Natural killer cell (primary cell): ENCODE data around the gene PRAME. TPM values are rescaled to one million over a fixed set of nuclear protein-coding genes. Genes with fewer than 3 reads are reported as not detected.

Source experiments
- ATAC-seq, 3 donors: fragments of 150-1000 bp in 2 of 3; fragments of 200-7000 bp in 1 of 3; cut with Tn5 transposase; 1 replicate in 1 of 3; 2 replicates in 2 of 3; pipeline ENCODE4 v1.10.0; 2021; ENCODE audit warnings: mild to moderate bottlenecking in 2 of 3, moderate library complexity in 2 of 3
- DNase-seq, 2 donors: peaks; one replicate each; pipeline versions ENCODE4 v3.0.0 to v3.0.0-alpha.2; 2013 to 2021; ENCODE audit warnings: mixed read lengths in 1 of 2
- H3K27ac ChIP-seq: one replicate; pipeline ENCODE4 v1.5.1; 2013; ENCODE audit warnings: mild to moderate bottlenecking, low read length
- H3K27me3 ChIP-seq: one replicate; pipeline ENCODE4 v1.6.1; 2013; ENCODE audit warnings: low read length; ENCODE audit not compliant: control insufficient read depth, insufficient read depth
- H3K36me3 ChIP-seq: one replicate; pipeline ENCODE4 v1.6.1; 2013; ENCODE audit warnings: low read length; ENCODE audit not compliant: control insufficient read depth, insufficient read depth
- H3K4me1 ChIP-seq: one replicate; pipeline ENCODE4 v1.6.1; 2013; ENCODE audit warnings: low read length; ENCODE audit not compliant: control insufficient read depth, insufficient read depth
- H3K4me3 ChIP-seq: one replicate; pipeline ENCODE4 v1.5.1; 2013; ENCODE audit warnings: low read length
- H3K9me3 ChIP-seq: one replicate; pipeline ENCODE4 v1.6.1; 2013; ENCODE audit warnings: low read length; ENCODE audit not compliant: control insufficient read depth, insufficient read depth
- H3K27ac Mint-ChIP-seq, 2 donors: one replicate each; pipeline ENCODE4 v1.8.0; 2022; ENCODE audit warnings: mild to moderate bottlenecking in 2 of 2, mixed read lengths in 2 of 2, moderate library complexity in 1 of 2
- H3K27me3 Mint-ChIP-seq, 2 donors: one replicate each; pipeline ENCODE4 v1.8.0; 2022; ENCODE audit warnings: low read depth in 2 of 2, mixed read lengths in 2 of 2
- H3K36me3 Mint-ChIP-seq: one replicate; pipeline ENCODE4 v1.8.0; 2022; ENCODE audit warnings: mixed read lengths
- H3K4me1 Mint-ChIP-seq, 2 donors: one replicate each; pipeline ENCODE4 v1.8.0; 2022; ENCODE audit warnings: mixed read lengths in 2 of 2
- H3K4me3 Mint-ChIP-seq: one replicate; pipeline ENCODE4 v1.8.0; 2022; ENCODE audit warnings: mild to moderate bottlenecking, moderate library complexity, mixed read lengths
- H3K9me3 Mint-ChIP-seq, 2 donors: one replicate each; pipeline ENCODE4 v1.8.0; 2022; ENCODE audit warnings: mixed read lengths in 2 of 2
- CTCF ChIP-seq: fragments of 200-600 bp; IDR thresholded peaks from one replicate; pipeline ENCODE4 v1.8.0; 2022; ENCODE audit warnings: antibody characterized with exemption
- WGBS: methylation state at CpG from one replicate; pipeline ENCODE4 v1.1.7; 2013; ENCODE audit warnings: missing lambda C conversion rate; ENCODE audit not compliant: insufficient coverage; 5-methylcytosine and 5-hydroxymethylcytosine counted together
- intact Hi-C: fragments of 100-400 bp; cut with micrococcal nuclease; formaldehyde crosslinking; loops from one replicate; pipeline ENCODE4 v1.14.2; 2022
- total RNA-seq, 4 donors: library from RNA; stranded (reverse); fragments of 120-200 nt in 1 of 4; gene quantifications; one replicate each; pipeline versions ENCODE4 v1.2.3 to v1.2.4, GENCODE V29; 2013 to 2022

The PRAME gene
- total RNA-seq, 3 donors from 2014 or later (not counting 1 experiment from before 2014, with no cell fraction given): not detected

- H3K9me3 ChIP-seq: no peaks in the 10 kb centered on the region
- H3K4me3 Mint-ChIP-seq: no peak overlapping the region
- H3K4me3 ChIP-seq: no peak overlapping the region
- H3K36me3 ChIP-seq: no peaks in the 10 kb centered on the region
- ATAC-seq: no peak
- H3K27me3 Mint-ChIP-seq: peaks cover 5 to 18% of the 10 kb centered on the region in 2 donors
- H3K27ac Mint-ChIP-seq: no peak overlapping the region
- WGBS: 96% methylated on average over 4 of the region's 7 CpGs
- no peaks in the 10 kb centered on the region for H3K4me1 Mint-ChIP-seq
- H3K9me3 Mint-ChIP-seq: no peaks in the 10 kb centered on the region
- no peaks in the 10 kb centered on the region for H3K36me3 Mint-ChIP-seq
- TF ChIP-seq CTCF: no peak
- intact Hi-C loops: no loop called here
- H3K4me1 ChIP-seq: no peaks in the 10 kb centered on the region
- DNase-seq: no peak
- H3K27ac ChIP-seq: no peak overlapping the region
- no peaks in the 10 kb centered on the region for H3K27me3 ChIP-seq
These were observed 27.1 kb downstream of the PRAME start for GRCh38 chr22:22531770-22532546.

- H3K36me3 Mint-ChIP-seq: no peaks in the 10 kb centered on the region
- no peaks in the 10 kb centered on the region for H3K4me1 ChIP-seq
- TF ChIP-seq CTCF: no peak
- no peak overlapping the region for H3K27ac Mint-ChIP-seq
- H3K4me3 ChIP-seq: no peak overlapping the region
- H3K4me3 Mint-ChIP-seq: no peak overlapping the region
- H3K27me3 Mint-ChIP-seq: peaks cover 0 to 6% of the 10 kb centered on the region in 2 donors
- H3K9me3 ChIP-seq: no peaks in the 10 kb centered on the region
- WGBS: 95% methylated on average over 2 of the region's 2 CpGs
- H3K27ac ChIP-seq: no peak overlapping the region
- no peaks in the 10 kb centered on the region for H3K36me3 ChIP-seq
- intact Hi-C loops: no loop called here
- DNase-seq (no peak), ATAC-seq (no peak)
- H3K4me1 Mint-ChIP-seq: no peaks in the 10 kb centered on the region
- H3K27me3 ChIP-seq: no peaks in the 10 kb centered on the region
- no peaks in the 10 kb centered on the region for H3K9me3 Mint-ChIP-seq
These were observed 30.3 kb downstream of the PRAME start for GRCh38 chr22:22528780-22529179.

- Mint-ChIP-seq H3K36me3 (no peaks in the 10 kb centered on the region), H3K4me3 (no peak overlapping the region), H3K27me3 (peaks cover 0 to 12% of the 10 kb centered on the region in 2 donors), H3K9me3 (no peaks in the 10 kb centered on the region), H3K4me1 (no peaks in the 10 kb centered on the region), H3K27ac (no peak overlapping the region)
- WGBS: 81% methylated on average over 3 of the region's 5 CpGs
- Histone ChIP-seq H3K4me1 (no peaks in the 10 kb centered on the region), H3K27ac (no peak overlapping the region), H3K36me3 (no peaks in the 10 kb centered on the region), H3K9me3 (no peaks in the 10 kb centered on the region), H3K27me3 (no peaks in the 10 kb centered on the region), H3K4me3 (no peak overlapping the region)
- intact Hi-C loops: no loop called here
- ATAC-seq: no peak
- no peak for TF ChIP-seq CTCF
- no peak for DNase-seq
These were observed 31.8 kb downstream of the PRAME start for GRCh38 chr22:22527312-22527711.
